HG02623 (cell line): ENCODE data around the gene PTPN5.
"Not testable (repeated sequence)": the region's sequence is repeated elsewhere in the genome, so short reads cannot be mapped to it uniquely, and the experiment has no call there.

Experiments used
- ATAC-seq: cut with Tn5 transposase; IDR thresholded peaks from one replicate; pipeline ENCODE4 v1.9.1; 2021; ENCODE audit warnings: moderate library complexity; ENCODE audit not compliant: unreplicated experiment

PTPN5 gene

GRCh38 chr11:18791207-18791968 is at the start of gene PTPN5:
Gene PTPN5 (minus strand): TSS chr11:18791798. CDS start chr11:18771958, 19,840 bp downstream.
- no peak for ATAC-seq

DNA sequence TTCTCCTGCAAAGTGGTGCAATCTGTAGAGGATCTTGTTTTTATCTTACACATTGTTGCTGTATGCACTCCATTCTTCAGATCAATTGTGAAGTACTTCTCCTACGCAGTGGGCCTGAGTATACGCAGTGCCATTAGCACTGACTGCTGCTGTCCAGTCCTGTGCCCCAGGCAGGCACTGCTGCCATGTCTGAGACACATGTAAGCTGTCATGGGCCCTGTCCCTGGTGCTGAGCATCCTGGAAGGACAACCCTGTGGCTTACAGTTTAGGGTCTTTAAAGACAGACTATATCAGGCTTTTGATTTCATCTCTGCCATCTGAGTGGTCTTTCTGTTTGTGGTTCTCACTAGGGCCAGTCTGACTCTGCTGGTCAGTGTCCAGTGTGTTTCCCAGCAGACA is 44.8 kb upstream of the PTPN5 start:
- ATAC-seq = no peak

DNA sequence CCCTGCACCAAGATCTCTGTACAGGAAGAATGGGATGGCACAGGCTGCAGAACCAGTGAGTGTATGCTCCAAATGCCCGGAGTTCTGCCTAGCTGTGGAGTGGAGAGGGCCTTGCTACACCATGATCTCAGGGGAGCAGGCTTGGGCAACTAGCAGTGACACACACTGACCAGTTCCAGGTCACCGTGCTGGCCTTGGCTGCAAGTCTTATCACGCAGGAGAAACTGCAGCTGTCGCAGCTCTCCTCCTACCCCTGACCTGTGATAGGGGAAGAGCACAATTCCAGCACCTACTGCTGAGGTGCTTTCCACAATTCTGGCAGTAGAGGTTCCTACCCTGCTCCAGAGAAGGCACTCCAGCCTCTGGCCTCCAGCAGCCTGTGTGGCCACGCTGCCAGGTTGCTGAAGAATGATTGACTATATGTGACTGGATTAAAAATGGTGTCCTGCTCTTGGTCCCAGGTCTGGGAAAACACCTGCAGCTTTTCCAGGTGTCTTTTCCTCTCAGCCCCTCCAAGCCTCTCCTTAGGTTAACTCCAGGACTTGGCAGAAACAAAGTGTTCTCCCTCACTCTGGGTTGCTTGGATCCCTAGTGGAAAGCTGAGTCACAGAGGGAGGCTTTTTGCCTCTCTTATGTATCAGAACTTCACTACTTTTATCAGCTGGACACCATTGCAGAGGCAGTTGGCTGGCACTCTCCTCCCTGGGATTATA is 43.3 kb upstream of the PTPN5 start:
- no peak for ATAC-seq

DNA sequence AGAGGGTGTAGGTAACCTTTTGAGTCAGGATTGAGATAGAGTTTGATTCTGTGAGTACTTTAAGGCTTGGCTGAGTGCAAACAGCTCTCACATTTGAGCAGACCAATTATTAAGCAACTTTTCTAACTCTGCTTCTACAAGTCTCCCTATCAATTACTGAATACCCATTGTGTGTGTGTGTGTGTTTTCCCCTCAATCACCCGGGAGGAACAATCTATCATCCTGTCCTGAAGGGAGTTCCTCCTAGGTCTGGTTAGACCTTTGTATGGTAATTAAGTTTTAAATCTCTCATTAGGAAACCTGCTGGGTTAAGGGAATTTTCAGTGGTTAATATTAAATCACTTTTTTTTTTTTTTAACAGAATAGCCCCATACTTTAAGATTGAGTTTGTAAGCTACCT is 28.6 kb upstream of the PTPN5 start:
- ATAC-seq = not testable (repeated sequence)

GRCh38 chr11:18804199-18804999 is 12.8 kb upstream of the PTPN5 start:
- ATAC-seq = no peak

DNA sequence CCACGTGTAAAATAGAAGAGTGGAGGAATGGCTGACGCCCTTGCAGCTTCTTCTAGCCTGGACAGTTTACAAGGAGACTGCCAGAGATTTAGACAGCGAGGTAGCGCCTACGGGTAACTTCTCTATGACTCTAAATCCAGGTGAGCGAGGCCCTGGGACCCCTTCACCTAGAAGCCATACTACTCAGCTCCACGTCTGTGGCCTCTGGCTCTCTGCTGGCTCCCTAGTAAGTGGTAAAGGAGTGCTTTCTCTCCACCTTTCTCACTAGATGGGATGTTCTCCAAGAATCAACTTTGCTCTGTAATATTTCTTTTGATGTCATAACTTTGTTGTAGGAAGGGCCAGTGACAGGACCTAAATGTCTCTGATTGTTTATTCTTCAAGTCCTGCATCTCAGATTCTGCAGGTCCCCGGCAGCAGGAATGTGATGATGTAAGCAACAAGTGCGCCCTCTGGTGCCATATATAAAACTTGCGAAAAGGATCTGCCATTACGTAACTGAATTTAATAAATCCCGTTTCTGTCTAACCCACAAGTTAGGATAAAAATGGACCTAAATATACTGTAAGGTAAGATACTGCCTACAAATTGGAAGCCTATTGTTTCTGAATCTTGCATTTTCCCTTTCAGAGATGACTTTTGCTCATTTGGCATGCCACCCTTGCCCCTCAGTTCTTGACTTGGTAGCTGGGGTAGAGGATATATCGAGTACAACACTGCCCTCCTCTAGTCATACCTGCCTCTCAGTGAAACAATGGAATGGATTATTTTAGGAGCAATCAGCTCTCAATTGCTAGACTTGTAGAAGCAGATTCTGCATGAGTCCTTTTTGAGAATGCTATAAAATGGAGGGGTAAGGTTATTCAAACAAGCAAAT is 11.0 kb upstream of the PTPN5 start:
- no peak for ATAC-seq

DNA sequence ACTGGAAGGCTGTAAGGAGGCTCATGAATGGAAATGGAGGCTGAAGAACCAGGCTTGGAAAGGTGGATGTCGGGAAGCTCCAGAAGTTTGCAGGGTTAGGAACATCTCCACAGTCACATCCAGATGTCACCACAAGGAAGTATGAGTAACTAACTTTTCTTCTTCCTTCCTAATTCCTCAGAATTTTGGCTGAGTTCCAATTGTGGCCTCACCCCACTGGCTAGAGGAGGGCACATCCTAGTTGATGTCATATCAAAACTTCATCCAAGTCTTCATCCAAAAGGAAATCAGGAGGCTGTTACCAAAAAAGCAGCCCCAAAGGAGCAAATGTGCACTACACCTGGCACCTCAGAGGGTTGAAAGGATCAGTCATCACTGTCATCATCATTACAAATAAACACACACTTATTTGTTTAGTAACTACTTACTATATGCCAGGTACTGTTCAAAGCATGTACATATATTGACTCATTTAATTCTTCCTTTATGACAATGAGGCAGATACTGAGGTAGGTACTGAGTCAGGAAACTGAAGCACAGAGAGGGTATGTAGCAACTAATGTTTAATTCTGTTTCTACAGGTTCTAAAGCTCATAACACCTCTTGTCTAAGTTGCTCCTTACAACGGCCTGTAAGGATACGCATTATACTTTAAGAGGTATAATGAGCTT is 7.3 kb upstream of the PTPN5 start:
- no peak for ATAC-seq

DNA sequence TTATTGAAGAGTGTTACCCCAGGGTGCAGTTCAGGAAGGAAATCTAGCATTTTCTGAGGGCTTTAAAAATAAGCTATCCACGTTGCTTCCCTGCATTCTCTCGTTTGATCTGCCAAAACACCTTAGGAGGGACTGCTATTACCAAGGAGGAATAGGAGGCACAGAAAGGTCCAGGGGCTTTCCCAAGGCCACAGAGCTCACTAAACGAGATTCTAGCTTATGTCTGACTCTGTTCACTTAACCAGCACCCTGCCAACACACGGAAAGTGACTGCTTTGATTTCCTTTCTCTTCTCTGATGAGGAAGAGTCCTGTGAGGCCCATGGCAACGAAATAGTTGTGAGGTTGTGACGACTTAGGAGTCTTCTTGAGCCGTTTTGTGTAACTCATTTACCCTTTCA is 3.4 kb upstream of the PTPN5 start:
- ATAC-seq = no peak

DNA sequence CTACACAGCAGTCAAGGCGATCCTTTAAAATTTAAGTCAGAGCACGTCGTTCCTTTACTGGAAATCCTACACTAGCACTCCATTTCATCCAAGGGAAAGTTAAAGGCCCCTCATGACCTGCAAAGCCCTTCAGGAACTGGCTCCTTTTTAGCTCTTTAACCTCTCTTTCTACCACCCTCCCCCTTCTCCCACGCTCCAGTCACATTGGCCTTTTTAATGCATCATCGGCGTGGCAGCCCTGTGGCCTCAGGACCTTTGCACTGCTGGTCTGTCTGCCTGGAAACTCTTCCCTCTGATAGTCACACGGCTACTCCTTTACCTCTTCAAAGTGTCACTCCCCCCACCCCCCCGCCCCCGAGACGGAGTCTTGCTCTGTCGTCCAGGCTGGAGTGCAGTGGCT is 1.2 kb upstream of the PTPN5 start:
- ATAC-seq = no peak

- ATAC-seq = no peak
These were observed 501 bp upstream of the PTPN5 start for GRCh38 chr11:18791969-18792628.

DNA sequence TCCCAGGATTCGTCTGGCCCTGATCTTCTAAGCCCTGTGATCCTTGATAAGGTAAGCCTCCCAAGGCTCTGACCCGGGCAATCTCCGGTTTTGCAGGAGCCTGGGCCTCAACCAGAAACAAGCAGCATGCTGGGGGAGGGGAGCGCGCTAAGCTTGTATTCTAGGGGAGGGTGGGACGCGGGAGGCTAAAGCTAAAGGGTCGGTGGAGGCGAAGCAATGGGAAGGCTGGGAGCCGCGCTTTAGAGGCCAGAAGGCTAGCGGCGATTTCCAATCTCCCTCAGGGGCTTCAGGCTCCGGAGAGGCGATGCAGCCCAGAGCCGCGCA is 753 bp downstream of the PTPN5 start:
- ATAC-seq = no peak

- ATAC-seq = no peak
These were observed 1.7 kb downstream of the PTPN5 start for GRCh38 chr11:18789942-18790341.

DNA sequence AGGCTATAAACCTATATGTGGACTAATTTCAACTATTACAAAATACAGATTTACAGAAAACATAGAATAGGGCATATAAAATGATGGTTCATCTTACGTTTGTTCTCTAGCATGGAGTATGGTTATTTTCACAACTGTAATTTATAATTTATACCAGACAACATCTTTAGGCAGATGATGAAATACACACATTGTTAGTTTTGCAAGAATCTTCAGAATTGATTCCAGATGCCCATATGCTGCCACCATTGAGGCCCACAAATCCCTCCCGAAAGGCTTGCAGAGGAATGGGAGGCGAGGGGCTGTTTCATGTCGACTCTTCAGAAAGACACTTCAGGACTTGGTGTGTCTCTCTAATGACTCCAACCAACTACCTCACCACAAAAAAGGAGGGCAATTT is 6.2 kb downstream of the PTPN5 start:
- ATAC-seq = no peak

DNA sequence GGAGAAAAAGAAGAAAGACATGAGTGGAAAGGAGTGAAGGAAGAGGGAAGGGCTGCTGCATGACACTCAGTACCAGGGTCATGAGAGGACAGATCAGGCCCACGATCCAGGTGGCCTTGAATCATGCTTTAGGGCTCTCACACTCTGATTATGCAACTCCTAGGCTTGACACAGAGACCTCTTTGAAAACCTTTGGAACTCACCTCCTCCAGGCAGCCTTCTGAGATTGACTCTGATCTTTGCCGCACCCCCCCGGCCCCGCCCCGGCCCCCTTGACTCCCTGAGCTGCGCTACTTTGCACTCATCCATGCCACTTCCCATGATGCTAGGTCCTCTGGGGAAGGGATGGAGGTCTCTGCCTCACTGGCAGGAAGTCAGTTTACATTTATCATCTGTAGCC is 10.7 kb downstream of the PTPN5 start:
- ATAC-seq = no peak

DNA sequence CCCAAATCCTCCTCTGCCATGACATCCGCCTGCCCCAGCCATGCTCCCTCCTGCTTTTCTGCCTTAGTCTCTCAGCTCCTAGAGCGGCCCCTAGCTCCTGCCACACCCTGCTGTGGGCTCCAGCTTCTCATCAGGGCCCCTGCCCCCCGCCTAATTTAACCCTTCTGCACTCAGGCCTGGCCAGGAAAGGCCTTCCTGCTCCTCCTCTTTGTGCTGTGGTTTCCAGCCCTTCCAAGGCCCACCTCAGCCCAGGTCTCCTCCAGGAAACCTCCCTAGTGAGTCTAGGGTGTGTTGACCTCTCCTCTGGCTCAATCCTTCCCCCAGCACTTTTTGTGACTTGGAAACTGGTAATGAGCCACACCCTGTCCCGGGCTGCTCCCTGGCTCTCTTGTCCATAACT is 11.3 kb downstream of the PTPN5 start:
- ATAC-seq = no peak

DNA sequence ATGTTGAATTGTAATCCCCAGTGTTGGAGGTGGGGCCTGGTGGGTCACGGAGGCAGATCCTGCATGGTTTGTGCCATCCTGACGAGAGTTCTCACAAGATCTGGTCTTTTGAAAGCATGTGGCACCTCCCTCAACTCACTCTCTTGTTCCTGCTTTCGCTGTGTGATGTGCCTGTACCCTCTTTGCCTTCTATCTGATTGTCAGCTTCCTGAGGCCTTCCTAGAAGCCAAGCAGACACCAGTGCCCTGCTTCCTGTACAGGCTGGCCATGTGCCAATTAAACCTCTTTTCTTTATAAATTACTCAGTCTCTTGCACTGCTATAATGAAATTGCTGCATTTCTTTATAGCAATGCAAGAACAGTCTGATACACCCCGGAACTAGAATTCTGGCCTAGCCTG is 13.1 kb downstream of the PTPN5 start:
- ATAC-seq = no peak

DNA sequence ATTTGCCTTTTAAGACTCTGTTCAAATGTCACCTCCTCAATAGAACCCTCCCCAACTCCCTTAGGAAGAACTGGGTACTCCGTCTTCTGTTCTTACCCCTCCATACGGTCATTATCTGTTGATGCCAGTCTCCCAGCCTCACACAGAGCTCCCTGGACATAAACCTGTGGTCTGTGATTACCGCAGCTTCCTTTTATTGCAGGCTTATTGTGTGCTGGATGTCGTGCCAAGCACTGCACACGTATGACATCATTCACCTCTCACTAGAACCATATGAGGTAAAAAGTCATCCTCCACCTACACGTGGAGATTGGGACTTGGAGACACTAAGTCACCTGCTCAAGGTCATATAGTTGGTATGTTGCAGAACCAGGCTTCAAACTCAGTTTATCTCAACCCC is 15.3 kb downstream of the PTPN5 start:
- ATAC-seq = no peak

- ATAC-seq = peak; percentile 74
These were observed 15.9 kb downstream of the PTPN5 start for GRCh38 chr11:18775492-18776292.

DNA sequence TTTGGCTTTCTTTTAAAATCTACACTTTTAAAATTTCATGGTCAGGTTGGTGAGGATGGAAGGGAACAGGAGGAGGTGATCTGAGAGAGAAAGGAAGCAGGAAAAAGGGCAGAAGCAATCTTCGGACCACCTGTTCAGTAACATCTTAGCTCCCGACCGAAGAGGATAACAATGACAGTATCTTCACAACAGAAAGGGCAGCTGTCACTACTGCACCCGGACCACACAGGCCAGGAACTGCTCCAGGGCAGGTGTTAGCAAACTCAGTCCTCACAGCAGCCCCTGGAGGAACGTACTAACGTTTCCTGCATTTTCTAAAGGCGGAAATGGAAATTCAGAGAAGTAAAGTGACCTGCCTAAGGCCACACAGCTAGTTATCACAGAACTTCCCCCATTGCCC is 16.8 kb downstream of the PTPN5 start:
- ATAC-seq = no peak
